Spleen (tissue), 7 donors: ENCODE results near the gene KIF26B.

Source experiments
- POLR2A ChIP-seq, 3 donors: fragments of 450-650 bp; IDR thresholded peaks; one replicate each; pipeline ENCODE4 v1.5.1; 2017; ENCODE audit warnings: antibody characterized with exemption in 3 of 3, mild to moderate bottlenecking in 1 of 3
- POLR2AphosphoS5 ChIP-seq, 3 donors: sonication (generic); formaldehyde crosslinking; IDR thresholded peaks; one replicate each; pipeline ENCODE4 v1.5.1; 2017; ENCODE audit warnings: antibody characterized with exemption in 3 of 3
- TF ChIP-seq, protein P1 (sequence below), 11 experiments: fragments of 200-600 bp in 7 of 11; fragments of 450-650 bp in 4 of 11; sonication (generic) in 4 of 11; IDR thresholded peaks in 8 of 11; conservative IDR thresholded peaks in 3 of 11; 1 replicate in 7 of 11; 2 replicates in 4 of 11; pipeline versions ENCODE4 v1.4.0 to v1.8.0; 2016 to 2021; ENCODE audit warnings: antibody characterized with exemption in 11 of 11, inconsistent platforms in 4 of 11, mild to moderate bottlenecking in 1 of 11
- donor health status: DM: no; HTN: no; CAD: no; lungs with moderate emphysema.
- donor health status: DM: no; HTN: no; CAD: no.
- donor health status: DM: no; HTN: no; CAD: no.

DNA sequence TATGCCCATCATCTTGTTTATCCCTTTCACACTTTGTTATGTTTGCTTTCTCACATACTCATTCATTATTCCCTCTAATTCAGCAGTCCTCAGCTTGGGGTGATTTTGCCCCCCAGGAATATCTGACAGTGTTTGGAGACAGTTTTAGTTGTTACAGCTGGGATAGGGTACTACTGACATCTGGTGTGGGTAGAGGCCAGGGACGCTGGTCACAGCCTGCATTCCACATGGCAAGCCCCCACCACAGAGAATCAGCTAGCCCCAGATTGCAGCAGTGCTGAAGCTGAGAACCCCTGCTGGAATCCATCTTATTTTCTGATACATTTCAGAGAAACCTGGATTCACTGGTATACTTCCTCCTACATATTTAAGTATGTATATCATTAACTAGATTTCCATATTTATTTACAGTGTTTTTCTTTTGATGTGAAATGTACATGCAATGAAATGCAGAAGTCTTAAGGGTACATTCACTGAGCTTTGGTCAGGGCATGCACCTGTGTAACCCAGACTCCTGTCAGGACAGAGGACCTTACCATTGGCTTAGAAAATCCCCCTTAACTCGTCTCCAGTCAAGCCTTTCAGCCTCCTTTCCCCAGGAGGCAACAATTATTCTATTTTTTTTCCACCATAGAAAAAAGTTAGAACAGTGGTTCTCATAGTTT lies 68.3 kb downstream of the KIF26B start:
- TF ChIP-seq, protein P1, sequence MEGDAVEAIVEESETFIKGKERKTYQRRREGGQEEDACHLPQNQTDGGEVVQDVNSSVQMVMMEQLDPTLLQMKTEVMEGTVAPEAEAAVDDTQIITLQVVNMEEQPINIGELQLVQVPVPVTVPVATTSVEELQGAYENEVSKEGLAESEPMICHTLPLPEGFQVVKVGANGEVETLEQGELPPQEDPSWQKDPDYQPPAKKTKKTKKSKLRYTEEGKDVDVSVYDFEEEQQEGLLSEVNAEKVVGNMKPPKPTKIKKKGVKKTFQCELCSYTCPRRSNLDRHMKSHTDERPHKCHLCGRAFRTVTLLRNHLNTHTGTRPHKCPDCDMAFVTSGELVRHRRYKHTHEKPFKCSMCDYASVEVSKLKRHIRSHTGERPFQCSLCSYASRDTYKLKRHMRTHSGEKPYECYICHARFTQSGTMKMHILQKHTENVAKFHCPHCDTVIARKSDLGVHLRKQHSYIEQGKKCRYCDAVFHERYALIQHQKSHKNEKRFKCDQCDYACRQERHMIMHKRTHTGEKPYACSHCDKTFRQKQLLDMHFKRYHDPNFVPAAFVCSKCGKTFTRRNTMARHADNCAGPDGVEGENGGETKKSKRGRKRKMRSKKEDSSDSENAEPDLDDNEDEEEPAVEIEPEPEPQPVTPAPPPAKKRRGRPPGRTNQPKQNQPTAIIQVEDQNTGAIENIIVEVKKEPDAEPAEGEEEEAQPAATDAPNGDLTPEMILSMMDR (IDR thresholded peaks at IDR 0.05 in 8 of 11, conservative IDR thresholded peaks at IDR 0.05 in 3 of 11) = no peak
- TF ChIP-seq POLR2A (IDR thresholded peaks at IDR 0.05) (no peak), POLR2AphosphoS5 (IDR thresholded peaks at IDR 0.05) (no peak)
